GM12878 (cell line): ENCODE measurements around the gene PIWIL1. TPM values are rescaled to one million over a fixed set of nuclear protein-coding genes. Genes with fewer than 3 reads are reported as not detected.

Experiments used
- ATAC-seq: fragments of 200-7000 bp; cut with Tn5 transposase; 3 replicates; pipeline ENCODE4 v1.9.1; 2020; ENCODE audit warnings: mild to moderate bottlenecking, moderate library complexity
- BruUV-seq: library from RNA; stranded (reverse); fragments of 400-500 nt; replicated peaks from 2 replicates; lab custom pipeline; 2021; lab: Mats Ljungman, UMichigan
- CTCF ChIA-PET: fragments of 300-600 bp; sonication (Branson Sonifier 250); formaldehyde crosslinking; extraction: SDS; loops from one replicate; lab custom pipeline; 2021; ENCODE audit warnings: inconsistent platforms; lab: Yijun Ruan, JAX
- POLR2A ChIA-PET: fragments of 350-600 bp; formaldehyde crosslinking; extraction: SDS; loops from one replicate; lab custom pipeline; 2021; ENCODE audit warnings: inconsistent platforms; lab: Charles Lee
- RAD21 ChIA-PET: fragments of 300-600 bp; sonication (Branson Sonifier 250); formaldehyde crosslinking; loops from one replicate; lab custom pipeline; 2023; ENCODE audit warnings: antibody characterized with exemption; ENCODE audit not compliant: unreplicated experiment; lab: Charles Lee
- SMC1A ChIA-PET: fragments of 300-600 bp; sonication (Branson Sonifier 250); formaldehyde crosslinking; loops from one replicate; lab custom pipeline; 2023; ENCODE audit not compliant: unreplicated experiment, uncharacterized antibody; lab: Charles Lee
- DNase-seq: peaks from one replicate; pipeline ENCODE4 v3.0.0-alpha.2; 2011; ENCODE audit warnings: low read depth, low spot score
- FAIRE-seq: peaks from 3 replicates; lab custom pipeline; 2011; peaks lifted over from hg19 to GRCh38; lab: Jason Lieb, UNC
- H2AFZ ChIP-seq: 2 replicates; pipeline ENCODE4 v1.6.0; 2011; ENCODE audit warnings: low read depth, low read length, control low read depth; ENCODE audit not compliant: control insufficient read depth
- H3K27ac ChIP-seq: 2 replicates; pipeline ENCODE4 v1.5.1; 2011; ENCODE audit warnings: control low read depth; ENCODE audit not compliant: control insufficient read depth, insufficient read depth
- H3K27me3 ChIP-seq, 2 experiments: replicated peaks in 1 of 2; 2 replicates each; pipeline versions ENCODE4 v1.6.0 to v1.6.1; 2011; ENCODE audit warnings: low read length in 1 of 2; ENCODE audit not compliant: control insufficient read depth in 2 of 2, insufficient read depth in 2 of 2
- H3K36me3 ChIP-seq, 2 experiments: 2 replicates each; pipeline ENCODE4 v1.5.1; 2011; ENCODE audit warnings: low read length in 1 of 2; ENCODE audit not compliant: control insufficient read depth in 2 of 2, insufficient read depth in 2 of 2
- H3K4me1 ChIP-seq: 2 replicates; pipeline ENCODE4 v1.6.1; 2011; ENCODE audit warnings: mild to moderate bottlenecking, low read length, moderate library complexity, mixed read lengths; ENCODE audit not compliant: control insufficient read depth, insufficient read depth
- H3K4me2 ChIP-seq: 2 replicates; pipeline ENCODE4 v1.6.0; 2011; ENCODE audit warnings: control low read depth; ENCODE audit not compliant: control insufficient read depth, insufficient read depth
- H3K4me3 ChIP-seq: fragments of 200-600 bp; sonication (generic); 2 replicates; pipeline ENCODE4 v1.5.1; 2016
- H3K79me2 ChIP-seq: 2 replicates; pipeline ENCODE4 v1.6.0; 2011; ENCODE audit warnings: low read length; ENCODE audit not compliant: control insufficient read depth, insufficient read depth
- H3K9ac ChIP-seq: 2 replicates; pipeline ENCODE4 v1.8.0; 2011; ENCODE audit warnings: low read length, control low read depth, mixed read lengths; ENCODE audit not compliant: control insufficient read depth, insufficient read depth
- H3K9me3 ChIP-seq: replicated peaks from 3 replicates; pipeline ENCODE4 v1.5.1; 2011; ENCODE audit warnings: mild to moderate bottlenecking, low read length; ENCODE audit not compliant: control insufficient read depth, insufficient read depth
- H4K20me1 ChIP-seq: 2 replicates; pipeline ENCODE4 v1.6.0; 2011; ENCODE audit not compliant: control insufficient read depth, insufficient read depth
- CREB1 ChIP-seq: IDR thresholded peaks from 2 replicates; pipeline ENCODE4 v1.6.1; 2012; ENCODE audit warnings: low read depth, mild to moderate bottlenecking, inconsistent platforms
- CREM ChIP-seq: IDR thresholded peaks from 2 replicates; pipeline ENCODE4 v1.6.1; 2014; ENCODE audit warnings: antibody characterized with exemption, low read depth
- CUX1 ChIP-seq: IDR thresholded peaks from 2 replicates; pipeline ENCODE4 v1.6.1; 2012; ENCODE audit warnings: improper control_type of control experiment, low read depth, low read length; ENCODE audit not compliant: insufficient replicate concordance
- FOXM1 ChIP-seq: IDR thresholded peaks from 2 replicates; pipeline ENCODE4 v1.6.1; 2012; ENCODE audit warnings: low read depth, mild to moderate bottlenecking, inconsistent platforms, low read length, moderate library complexity
- KAT2A ChIP-seq: conservative IDR thresholded peaks from 2 replicates; pipeline ENCODE4 v1.6.1; 2011; ENCODE audit warnings: low read depth, low read length; ENCODE audit not compliant: control insufficient read depth
- KDM1A ChIP-seq: fragments of 200-600 bp; sonication (generic); IDR thresholded peaks from 2 replicates; pipeline ENCODE4 v1.6.1; 2016; ENCODE audit warnings: borderline replicate concordance
- KLF5 ChIP-seq: fragments of 450-650 bp; IDR thresholded peaks from 2 replicates; pipeline ENCODE4 v1.6.1; 2014; ENCODE audit warnings: mild to moderate bottlenecking; ENCODE audit not compliant: partially characterized antibody
- MTA3 ChIP-seq: IDR thresholded peaks from 2 replicates; pipeline ENCODE4 v1.6.1; 2012; ENCODE audit warnings: low read length, inconsistent platforms, borderline replicate concordance
- RCOR1 ChIP-seq: conservative IDR thresholded peaks from 2 replicates; pipeline ENCODE4 v1.6.1; 2012; ENCODE audit warnings: low read depth, low read length, improper control_type of control experiment
- RUNX3 ChIP-seq: IDR thresholded peaks from 2 replicates; pipeline ENCODE4 v1.6.1; 2012; ENCODE audit warnings: low read length, inconsistent platforms
- SIN3A ChIP-seq: IDR thresholded peaks from 2 replicates; pipeline ENCODE4 v1.6.1; 2012; ENCODE audit warnings: low read depth, low read length, improper control_type of control experiment
- SREBF1 ChIP-seq: IDR thresholded peaks from 2 replicates; pipeline ENCODE4 v1.6.1; 2012; ENCODE audit warnings: mild to moderate bottlenecking, low read length
- WRNIP1 ChIP-seq: IDR thresholded peaks from 2 replicates; pipeline ENCODE4 v1.6.1; 2011; ENCODE audit warnings: low read depth, low read length, improper control_type of control experiment, borderline replicate concordance
- WGBS: methylation state at CpG from one replicate; pipeline ENCODE4 v1.1.6; 2016; ENCODE audit warnings: low lambda C conversion rate; ENCODE audit not compliant: insufficient replicate concordance, insufficient coverage; ENCODE audit errors: missing lambda C conversion rate; 5-methylcytosine and 5-hydroxymethylcytosine counted together
- in situ Hi-C: fragments of 300-500 bp; cut with MboI; formaldehyde crosslinking; loops from 9 replicates; pipeline ENCODE4 v1.14.3; 2018; ENCODE audit warnings: mixed read lengths
- intact Hi-C: fragments of 100-400 bp; cut with micrococcal nuclease; formaldehyde crosslinking; loops from one replicate; pipeline ENCODE4 v1.14.2; 2022; ENCODE audit not compliant: unreplicated experiment
- polyA plus RNA-seq, 11 experiments: library from polyadenylated mRNA; depleted of rRNA in 4 of 11; unstranded in 6 of 11; stranded (reverse) in 5 of 11; fragments of >200 nt; fragmentation: Nextera tagmentation in 4 of 11; fragmentation: Illumina TruSeq in 1 of 11; extraction: Ambion mirVana in 4 of 11; extraction: Trizol in 1 of 11; gene quantifications; 1 replicate in 1 of 11; 2 replicates in 10 of 11; pipeline versions ENCODE4 v1.2.1 to v1.2.3, GENCODE V29; 2011 to 2016; ENCODE audit warnings: inconsistent platforms in 2 of 11, missing spikeins in 2 of 11, low read depth in 1 of 11
- total RNA-seq, 4 experiments: library from RNA; depleted of rRNA in 3 of 4; stranded (reverse); fragments of >200 nt in 3 of 4; fragmentation: Illumina TruSeq in 1 of 4; extraction: Trizol in 1 of 4; gene quantifications; 2 replicates each; pipeline versions ENCODE4 v1.2.1 to v1.2.3, GENCODE V29; 2013 to 2021
- TF ChIP-seq, protein P1 (sequence below): IDR thresholded peaks from 2 replicates; pipeline ENCODE4 v1.6.1; 2011; ENCODE audit warnings: low read depth, mild to moderate bottlenecking, low read length, moderate library complexity, borderline replicate concordance; ENCODE audit errors: extremely low read depth
- TF ChIP-seq, protein P2 (sequence below): fragments of 450-650 bp; IDR thresholded peaks from 2 replicates; pipeline ENCODE4 v1.6.1; 2017; ENCODE audit warnings: mild to moderate bottlenecking
- TF ChIP-seq, protein P3 (sequence below): fragments of 450-650 bp; IDR thresholded peaks from 2 replicates; pipeline ENCODE4 v1.6.1; 2017; ENCODE audit warnings: mild to moderate bottlenecking, low read depth, inconsistent platforms; ENCODE audit not compliant: poor library complexity, severe bottlenecking

Gene PIWIL1
- total and polyA plus RNA-seq, 10 of the 15 experiments (the other 5 are each of a cell fraction or from before 2014, with no cell fraction given), result not detected

DNA sequence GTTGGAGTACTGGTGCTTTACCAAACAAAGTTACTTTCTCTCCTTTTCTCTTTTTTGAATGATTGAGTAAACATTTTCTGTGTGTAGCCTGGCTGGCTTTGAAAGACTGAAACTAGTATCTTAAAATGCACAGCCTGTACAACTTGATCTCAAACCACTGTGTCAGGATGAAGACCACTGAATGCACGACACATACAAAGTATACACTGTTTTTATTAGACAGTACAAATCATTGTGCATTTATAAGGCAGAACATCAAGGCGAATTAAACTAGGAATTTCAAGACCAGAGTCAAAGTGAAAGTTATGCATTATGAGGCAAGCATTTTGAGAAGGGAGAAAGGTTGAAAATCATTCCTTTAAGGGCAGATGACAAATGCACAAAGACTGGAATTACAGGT lies 59.0 kb downstream of the PIWIL1 start:
- 0% methylated on average over 2 of the region's 2 CpGs for WGBS
- H3K9me3 ChIP-seq, result no peaks in the 10 kb centered on the region
- H3K4me2 ChIP-seq, result no peak overlapping the region
- no TSS peak for BruUV-seq
- DNase-seq, result no peak
- CTCF ChIA-PET, result no interaction called here
- ATAC-seq, result no peak
- intact Hi-C loops, result no loop called here
- no peaks in the 10 kb centered on the region for H3K4me1 ChIP-seq
- H4K20me1 ChIP-seq, result no peaks in the 10 kb centered on the region
- no peak overlapping the region for H2AFZ ChIP-seq
- H3K27ac ChIP-seq, result no peak overlapping the region
- no peak overlapping the region for H3K9ac ChIP-seq
- in situ Hi-C loops, result no loop called here
- RAD21 ChIA-PET, result no interaction called here
- no peaks in the 10 kb centered on the region for H3K79me2 ChIP-seq
- no peaks in the 10 kb centered on the region for H3K27me3 ChIP-seq
- SMC1A ChIA-PET, result no interaction called here
- no peak for FAIRE-seq
- POLR2A ChIA-PET, result interaction anchor here (0.6 kb wide), 1 partner anchor 47 kb away, joined by 4 read pairs; no protein-coding TSS in a partner anchor
- no peaks in the 10 kb centered on the region for H3K36me3 ChIP-seq
- H3K4me3 ChIP-seq, result no peak overlapping the region
- no peak for TF ChIP-seq WRNIP1
- TF ChIP-seq FOXM1, result no peak
- TF ChIP-seq MTA3, result no peak
- no peak for TF ChIP-seq KLF5
- no peak for TF ChIP-seq CREB1
- TF ChIP-seq RCOR1, result no peak
- TF ChIP-seq, protein P1, sequence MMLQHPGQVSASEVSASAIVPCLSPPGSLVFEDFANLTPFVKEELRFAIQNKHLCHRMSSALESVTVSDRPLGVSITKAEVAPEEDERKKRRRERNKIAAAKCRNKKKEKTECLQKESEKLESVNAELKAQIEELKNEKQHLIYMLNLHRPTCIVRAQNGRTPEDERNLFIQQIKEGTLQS, result no peak
- TF ChIP-seq KAT2A, result no peak
- TF ChIP-seq, protein P2, sequence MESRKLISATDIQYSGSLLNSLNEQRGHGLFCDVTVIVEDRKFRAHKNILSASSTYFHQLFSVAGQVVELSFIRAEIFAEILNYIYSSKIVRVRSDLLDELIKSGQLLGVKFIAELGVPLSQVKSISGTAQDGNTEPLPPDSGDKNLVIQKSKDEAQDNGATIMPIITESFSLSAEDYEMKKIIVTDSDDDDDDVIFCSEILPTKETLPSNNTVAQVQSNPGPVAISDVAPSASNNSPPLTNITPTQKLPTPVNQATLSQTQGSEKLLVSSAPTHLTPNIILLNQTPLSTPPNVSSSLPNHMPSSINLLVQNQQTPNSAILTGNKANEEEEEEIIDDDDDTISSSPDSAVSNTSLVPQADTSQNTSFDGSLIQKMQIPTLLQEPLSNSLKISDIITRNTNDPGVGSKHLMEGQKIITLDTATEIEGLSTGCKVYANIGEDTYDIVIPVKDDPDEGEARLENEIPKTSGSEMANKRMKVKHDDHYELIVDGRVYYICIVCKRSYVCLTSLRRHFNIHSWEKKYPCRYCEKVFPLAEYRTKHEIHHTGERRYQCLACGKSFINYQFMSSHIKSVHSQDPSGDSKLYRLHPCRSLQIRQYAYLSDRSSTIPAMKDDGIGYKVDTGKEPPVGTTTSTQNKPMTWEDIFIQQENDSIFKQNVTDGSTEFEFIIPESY, result no peak
- no peak for TF ChIP-seq SREBF1
- TF ChIP-seq, protein P3, sequence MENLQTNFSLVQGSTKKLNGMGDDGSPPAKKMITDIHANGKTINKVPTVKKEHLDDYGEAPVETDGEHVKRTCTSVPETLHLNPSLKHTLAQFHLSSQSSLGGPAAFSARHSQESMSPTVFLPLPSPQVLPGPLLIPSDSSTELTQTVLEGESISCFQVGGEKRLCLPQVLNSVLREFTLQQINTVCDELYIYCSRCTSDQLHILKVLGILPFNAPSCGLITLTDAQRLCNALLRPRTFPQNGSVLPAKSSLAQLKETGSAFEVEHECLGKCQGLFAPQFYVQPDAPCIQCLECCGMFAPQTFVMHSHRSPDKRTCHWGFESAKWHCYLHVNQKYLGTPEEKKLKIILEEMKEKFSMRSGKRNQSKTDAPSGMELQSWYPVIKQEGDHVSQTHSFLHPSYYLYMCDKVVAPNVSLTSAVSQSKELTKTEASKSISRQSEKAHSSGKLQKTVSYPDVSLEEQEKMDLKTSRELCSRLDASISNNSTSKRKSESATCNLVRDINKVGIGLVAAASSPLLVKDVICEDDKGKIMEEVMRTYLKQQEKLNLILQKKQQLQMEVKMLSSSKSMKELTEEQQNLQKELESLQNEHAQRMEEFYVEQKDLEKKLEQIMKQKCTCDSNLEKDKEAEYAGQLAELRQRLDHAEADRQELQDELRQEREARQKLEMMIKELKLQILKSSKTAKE, result no peak
- no peak for TF ChIP-seq KDM1A
- TF ChIP-seq CREM, result no peak
- TF ChIP-seq RUNX3, result no peak
- no peak for TF ChIP-seq CUX1
- TF ChIP-seq SIN3A, result no peak
